ENCODE results near the gene LRMDA.

- TF ChIP-seq EP300 (IDR thresholded peaks at IDR 0.05; ENCODE audit: borderline replicate concordance) (no peak), CEBPB (IDR thresholded peaks at IDR 0.05) (no peak), TAF1 (IDR thresholded peaks at IDR 0.05; ENCODE audit: low read depth) (no peak)
Observed at GRCh38 chr10:75498884-75499350, 67.5 kb downstream of the LRMDA start.

Data from Ishikawa (cell line).